Breast epithelium (tissue), 4 donors: ENCODE measurements around the gene ABHD10. TPM values are rescaled to one million over a fixed set of nuclear protein-coding genes. Genes with fewer than 3 reads are reported as not detected.
A peak's percentile ranks its signal among the peaks of the same experiment; 100 is the strongest.

Source experiments
- DNase-seq, 2 donors: peaks; one replicate each; pipeline ENCODE4 v3.0.0-alpha.2; 2019; ENCODE audit warnings: low spot score in 2 of 2
- H3K27ac ChIP-seq, 2 donors: fragments of 200-600 bp; sonication (generic) in 1 of 2; one replicate each; pipeline ENCODE4 v1.5.1; 2016 to 2019; ENCODE audit warnings: mild to moderate bottlenecking in 1 of 2
- H3K27me3 ChIP-seq, 2 donors: fragments of 200-600 bp; sonication (generic) in 1 of 2; one replicate each; pipeline versions ENCODE4 v1.5.1 to v1.6.0; 2017 to 2019; ENCODE audit warnings: control low read depth in 1 of 2, mild to moderate bottlenecking in 1 of 2
- H3K36me3 ChIP-seq: fragments of 200-600 bp; one replicate; pipeline ENCODE4 v1.5.1; 2019
- H3K4me1 ChIP-seq, 2 donors: fragments of 200-600 bp; sonication (generic); one replicate each; pipeline ENCODE4 v1.5.1; 2016 to 2019; ENCODE audit warnings: control low read depth in 1 of 2
- H3K4me3 ChIP-seq, 3 donors: fragments of 200-600 bp; sonication (generic); 1 replicate in 2 of 3; 2 replicates in 1 of 3; pipeline ENCODE4 v1.5.1; 2016 to 2019; ENCODE audit warnings: mild to moderate bottlenecking in 3 of 3, moderate library complexity in 2 of 3
- H3K9me3 ChIP-seq, 2 donors: fragments of 200-600 bp; sonication (generic) in 1 of 2; one replicate each; pipeline ENCODE4 v1.5.1; 2016 to 2019; ENCODE audit warnings: control low read depth in 1 of 2
- POLR2A ChIP-seq: fragments of 450-650 bp; IDR thresholded peaks from one replicate; pipeline ENCODE4 v1.6.1; 2016; ENCODE audit warnings: antibody characterized with exemption, mild to moderate bottlenecking, moderate library complexity
- POLR2AphosphoS5 ChIP-seq, 3 donors: sonication (generic); formaldehyde crosslinking; IDR thresholded peaks; one replicate each; pipeline ENCODE4 v1.6.1; 2017; ENCODE audit warnings: antibody characterized with exemption in 3 of 3
- intact Hi-C: fragments of 100-400 bp; cut with DNase I; formaldehyde crosslinking; loops from one replicate; pipeline ENCODE4 v1.15.1; 2023; ENCODE audit warnings: low total_unique reads
- total RNA-seq, 3 donors: library from RNA; depleted of rRNA; stranded (reverse); fragments of >200 nt; gene quantifications; one replicate each; pipeline ENCODE4 v1.1.0, GENCODE V29; 2016
- TF ChIP-seq, protein P1 (sequence below), 3 donors: fragments of 450-650 bp; IDR thresholded peaks; one replicate each; pipeline ENCODE4 v1.5.1; 2016 to 2017; ENCODE audit warnings: antibody characterized with exemption in 3 of 3, mild to moderate bottlenecking in 3 of 3, moderate library complexity in 3 of 3

ABHD10 gene
- total RNA-seq, 3 donors from 2014 or later = 17.3 to 28.5 (median 22.6) TPM

DNA sequence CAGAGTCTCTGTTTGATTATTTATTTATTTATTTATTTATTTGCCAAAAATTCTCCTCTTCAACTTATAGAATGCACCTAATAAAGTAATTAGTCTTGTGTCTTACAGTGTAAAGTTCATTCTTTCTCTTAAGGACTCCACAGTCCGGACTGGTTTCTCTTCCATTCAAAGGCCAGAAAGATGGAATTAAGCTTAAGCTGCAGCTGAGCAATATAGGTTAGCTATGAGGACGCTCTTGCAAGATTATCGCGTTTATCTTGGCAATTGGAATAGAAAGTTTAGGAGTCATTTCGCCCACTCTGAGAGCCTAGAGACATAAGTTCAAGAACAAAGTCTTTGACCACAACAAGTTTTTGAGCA is 34.9 kb downstream of the ABHD10 start:
- DNase-seq = no peak
- H3K27ac ChIP-seq = no peak overlapping the region
- no peaks in the 10 kb centered on the region for H3K27me3 ChIP-seq
- TF ChIP-seq POLR2A (no peak), POLR2AphosphoS5 (IDR thresholded peaks at IDR 0.05) (no peak)
- TF ChIP-seq, protein P1, sequence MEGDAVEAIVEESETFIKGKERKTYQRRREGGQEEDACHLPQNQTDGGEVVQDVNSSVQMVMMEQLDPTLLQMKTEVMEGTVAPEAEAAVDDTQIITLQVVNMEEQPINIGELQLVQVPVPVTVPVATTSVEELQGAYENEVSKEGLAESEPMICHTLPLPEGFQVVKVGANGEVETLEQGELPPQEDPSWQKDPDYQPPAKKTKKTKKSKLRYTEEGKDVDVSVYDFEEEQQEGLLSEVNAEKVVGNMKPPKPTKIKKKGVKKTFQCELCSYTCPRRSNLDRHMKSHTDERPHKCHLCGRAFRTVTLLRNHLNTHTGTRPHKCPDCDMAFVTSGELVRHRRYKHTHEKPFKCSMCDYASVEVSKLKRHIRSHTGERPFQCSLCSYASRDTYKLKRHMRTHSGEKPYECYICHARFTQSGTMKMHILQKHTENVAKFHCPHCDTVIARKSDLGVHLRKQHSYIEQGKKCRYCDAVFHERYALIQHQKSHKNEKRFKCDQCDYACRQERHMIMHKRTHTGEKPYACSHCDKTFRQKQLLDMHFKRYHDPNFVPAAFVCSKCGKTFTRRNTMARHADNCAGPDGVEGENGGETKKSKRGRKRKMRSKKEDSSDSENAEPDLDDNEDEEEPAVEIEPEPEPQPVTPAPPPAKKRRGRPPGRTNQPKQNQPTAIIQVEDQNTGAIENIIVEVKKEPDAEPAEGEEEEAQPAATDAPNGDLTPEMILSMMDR (IDR thresholded peaks at IDR 0.05) = peak in 1 of 3 donors; percentile 1
- no peaks in the 10 kb centered on the region for H3K9me3 ChIP-seq
- no peaks in the 10 kb centered on the region for H3K4me1 ChIP-seq
- intact Hi-C loops = no loop called here
- H3K4me3 ChIP-seq = no peak overlapping the region
- H3K36me3 ChIP-seq = no peaks in the 10 kb centered on the region

DNA sequence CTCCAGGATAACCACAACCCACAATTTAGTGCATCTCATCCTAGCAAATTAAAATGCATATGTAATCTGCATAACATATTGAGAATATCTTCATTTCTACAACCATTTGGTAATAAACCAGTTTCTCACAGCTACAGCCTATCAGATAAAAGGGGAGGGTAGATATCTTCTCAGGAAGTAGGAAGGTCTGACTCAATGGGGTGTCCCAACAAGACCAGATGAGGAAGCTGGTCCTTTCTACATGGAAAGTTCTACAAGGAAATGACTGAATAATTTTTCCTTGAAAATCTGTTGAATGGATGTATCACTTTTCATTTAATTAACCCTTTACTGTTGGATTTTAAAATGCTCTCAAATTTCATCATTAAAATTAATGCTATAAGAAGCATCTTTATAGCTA is 38.3 kb downstream of the ABHD10 start:
- TF ChIP-seq POLR2A (no peak), POLR2AphosphoS5 (IDR thresholded peaks at IDR 0.05) (no peak)
- TF ChIP-seq, protein P1 (IDR thresholded peaks at IDR 0.05) = no peak
- Histone ChIP-seq H3K4me3 (no peak overlapping the region), H3K36me3 (no peaks in the 10 kb centered on the region), H3K9me3 (no peaks in the 10 kb centered on the region), H3K27ac (no peak overlapping the region), H3K27me3 (no peaks in the 10 kb centered on the region), H3K4me1 (no peaks in the 10 kb centered on the region)
- intact Hi-C loops = no loop called here
- DNase-seq = no peak

DNA sequence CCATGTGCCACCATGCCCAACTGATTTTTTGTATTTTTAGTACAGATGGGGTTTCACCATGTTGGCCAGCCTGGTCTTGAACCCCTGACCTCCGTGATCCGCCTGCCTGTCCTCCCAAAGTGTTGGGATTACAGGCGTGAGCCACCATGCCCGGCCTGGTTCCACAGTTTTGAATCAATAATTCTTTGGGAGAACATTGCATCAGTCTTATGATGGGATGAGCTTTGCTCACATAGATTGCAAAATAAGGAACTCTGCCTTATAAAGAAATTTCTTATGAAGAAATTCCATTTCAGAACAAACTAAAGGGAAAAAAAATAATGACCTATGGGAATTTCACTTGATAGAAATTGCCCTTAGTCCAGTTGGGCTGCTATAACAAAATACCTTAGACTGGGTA is 39.9 kb downstream of the ABHD10 start:
- intact Hi-C loops = no loop called here
- H3K4me1 ChIP-seq = no peaks in the 10 kb centered on the region
- H3K4me3 ChIP-seq = no peak overlapping the region
- H3K9me3 ChIP-seq = no peaks in the 10 kb centered on the region
- no peaks in the 10 kb centered on the region for H3K36me3 ChIP-seq
- H3K27me3 ChIP-seq = no peaks in the 10 kb centered on the region
- no peak overlapping the region for H3K27ac ChIP-seq
- no peak for DNase-seq
- TF ChIP-seq POLR2A = no peak
- TF ChIP-seq, protein P1 (IDR thresholded peaks at IDR 0.05) = no peak
- TF ChIP-seq POLR2AphosphoS5 (IDR thresholded peaks at IDR 0.05) = no peak

DNA sequence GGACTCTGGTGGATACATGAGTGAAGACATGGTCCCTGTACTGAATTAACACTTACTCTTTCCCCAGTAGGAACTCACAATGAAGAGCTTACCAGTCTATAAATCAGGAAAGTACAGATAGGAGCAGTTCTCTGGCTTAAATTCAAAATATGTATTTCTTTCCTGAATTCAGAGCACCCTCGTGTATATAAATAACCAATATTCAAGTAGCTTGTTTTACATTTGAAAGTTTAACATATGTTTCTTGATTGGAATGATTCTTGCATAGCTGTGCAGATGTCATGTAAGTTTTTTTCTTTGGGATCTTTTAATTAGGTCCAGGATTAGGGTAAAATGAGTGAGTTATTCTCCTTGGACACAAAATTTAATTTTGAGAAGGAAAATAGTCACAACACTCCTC is 40.9 kb downstream of the ABHD10 start:
- intact Hi-C loops = no loop called here
- Histone ChIP-seq H3K36me3 (no peaks in the 10 kb centered on the region), H3K9me3 (no peaks in the 10 kb centered on the region), H3K4me3 (no peak overlapping the region), H3K27ac (no peak overlapping the region), H3K4me1 (no peaks in the 10 kb centered on the region), H3K27me3 (no peaks in the 10 kb centered on the region)
- no peak for DNase-seq
- TF ChIP-seq, protein P1 (IDR thresholded peaks at IDR 0.05) = no peak
- TF ChIP-seq POLR2AphosphoS5 (IDR thresholded peaks at IDR 0.05) (no peak), POLR2A (no peak)

DNA sequence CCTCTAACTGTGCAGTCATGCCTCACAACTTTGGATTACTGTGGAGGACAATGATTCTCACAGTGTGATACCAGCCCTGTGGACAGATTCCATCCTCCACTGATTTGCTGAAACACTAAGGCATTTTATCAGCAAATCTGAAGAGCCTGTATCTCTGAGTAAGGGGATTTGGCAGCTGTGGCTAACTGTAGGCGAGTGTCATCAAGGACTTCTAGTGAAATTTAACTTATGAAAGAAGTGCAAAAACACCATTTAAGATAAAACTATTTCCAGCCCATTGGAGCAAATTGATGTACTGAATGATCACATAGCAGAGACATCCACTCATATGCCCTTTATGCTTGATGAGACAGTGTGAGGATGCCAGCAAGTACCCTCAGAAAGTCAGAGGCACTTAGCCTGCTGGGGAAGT is 41.9 kb downstream of the ABHD10 start:
- DNase-seq = no peak
- H3K9me3 ChIP-seq = no peaks in the 10 kb centered on the region
- H3K4me1 ChIP-seq = no peaks in the 10 kb centered on the region
- H3K4me3 ChIP-seq = no peak overlapping the region
- intact Hi-C loops = no loop called here
- H3K27me3 ChIP-seq = no peaks in the 10 kb centered on the region
- TF ChIP-seq POLR2A (no peak), POLR2AphosphoS5 (IDR thresholded peaks at IDR 0.05) (no peak)
- TF ChIP-seq, protein P1 (IDR thresholded peaks at IDR 0.05) = no peak
- H3K36me3 ChIP-seq = no peaks in the 10 kb centered on the region
- no peak overlapping the region for H3K27ac ChIP-seq
